Chondrocyte (in vitro differentiated cells): ENCODE measurements around the gene CBX5. TPM values are rescaled to one million over a fixed set of nuclear protein-coding genes. Genes with fewer than 3 reads are reported as not detected.

Source experiments
- DNase-seq: peaks from one replicate; pipeline ENCODE4 v3.0.0; 2021; ENCODE audit warnings: mixed read lengths, low spot score
- H3K27ac Mint-ChIP-seq: one replicate; pipeline ENCODE4 v1.8.0; 2021; ENCODE audit warnings: mild to moderate bottlenecking, moderate library complexity, mixed read lengths; ENCODE audit not compliant: unreplicated experiment
- H3K27me3 Mint-ChIP-seq: 2 replicates; pipeline ENCODE4 v1.8.0; 2021; ENCODE audit warnings: low read depth, mixed read lengths
- H3K36me3 Mint-ChIP-seq: 2 replicates; pipeline ENCODE4 v1.8.0; 2021; ENCODE audit warnings: low read depth, mixed read lengths
- H3K4me1 Mint-ChIP-seq: 2 replicates; pipeline ENCODE4 v1.8.0; 2021; ENCODE audit warnings: low read depth, mild to moderate bottlenecking, mixed read lengths
- H3K4me3 Mint-ChIP-seq: one replicate; pipeline ENCODE4 v1.8.0; 2021; ENCODE audit warnings: mild to moderate bottlenecking, moderate library complexity, mixed read lengths; ENCODE audit not compliant: unreplicated experiment
- H3K9me3 Mint-ChIP-seq: 2 replicates; pipeline ENCODE4 v1.8.0; 2021; ENCODE audit warnings: low read depth, mixed read lengths
- total RNA-seq: library from RNA; stranded (reverse); gene quantifications from 3 replicates; pipeline ENCODE4 v1.2.1, GENCODE V29; 2021
- TF ChIP-seq, protein P1 (sequence below): fragments of 200-600 bp; sonication (generic); IDR thresholded peaks from 2 replicates; pipeline ENCODE4 v1.5.0; 2021; ENCODE audit warnings: antibody characterized with exemption, mild to moderate bottlenecking, moderate library complexity

Gene CBX5
- total RNA-seq, 1 donor from 2014 or later: 79.4 TPM

DNA sequence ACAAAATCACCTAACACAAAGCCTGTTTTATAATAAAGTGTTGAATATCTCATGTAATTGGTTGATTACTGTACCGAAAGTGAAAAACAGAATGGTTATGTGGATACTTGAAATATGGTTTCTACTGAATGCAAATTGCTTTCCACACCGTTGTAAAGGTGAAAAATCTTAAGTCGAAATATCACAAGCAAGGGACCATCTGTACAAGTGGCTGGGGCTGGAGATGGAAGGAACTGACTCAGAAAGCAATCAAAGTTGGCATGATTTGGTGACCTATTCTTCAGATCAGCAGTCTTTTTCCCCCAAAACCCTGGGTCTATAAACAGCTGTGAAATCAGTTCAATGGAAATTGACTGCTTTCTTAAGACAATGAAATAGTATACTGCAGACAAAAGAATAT is 3.6 kb downstream of the CBX5 start:
- no peak for DNase-seq
- TF ChIP-seq, protein P1, sequence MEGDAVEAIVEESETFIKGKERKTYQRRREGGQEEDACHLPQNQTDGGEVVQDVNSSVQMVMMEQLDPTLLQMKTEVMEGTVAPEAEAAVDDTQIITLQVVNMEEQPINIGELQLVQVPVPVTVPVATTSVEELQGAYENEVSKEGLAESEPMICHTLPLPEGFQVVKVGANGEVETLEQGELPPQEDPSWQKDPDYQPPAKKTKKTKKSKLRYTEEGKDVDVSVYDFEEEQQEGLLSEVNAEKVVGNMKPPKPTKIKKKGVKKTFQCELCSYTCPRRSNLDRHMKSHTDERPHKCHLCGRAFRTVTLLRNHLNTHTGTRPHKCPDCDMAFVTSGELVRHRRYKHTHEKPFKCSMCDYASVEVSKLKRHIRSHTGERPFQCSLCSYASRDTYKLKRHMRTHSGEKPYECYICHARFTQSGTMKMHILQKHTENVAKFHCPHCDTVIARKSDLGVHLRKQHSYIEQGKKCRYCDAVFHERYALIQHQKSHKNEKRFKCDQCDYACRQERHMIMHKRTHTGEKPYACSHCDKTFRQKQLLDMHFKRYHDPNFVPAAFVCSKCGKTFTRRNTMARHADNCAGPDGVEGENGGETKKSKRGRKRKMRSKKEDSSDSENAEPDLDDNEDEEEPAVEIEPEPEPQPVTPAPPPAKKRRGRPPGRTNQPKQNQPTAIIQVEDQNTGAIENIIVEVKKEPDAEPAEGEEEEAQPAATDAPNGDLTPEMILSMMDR: no peak
- H3K27me3 Mint-ChIP-seq: no peaks in the 10 kb centered on the region
- H3K9me3 Mint-ChIP-seq: no peaks in the 10 kb centered on the region
- H3K36me3 Mint-ChIP-seq: peaks cover 4% of the 10 kb centered on the region
- H3K27ac Mint-ChIP-seq: no peak overlapping the region
- peaks cover 26% of the 10 kb centered on the region for H3K4me1 Mint-ChIP-seq
- H3K4me3 Mint-ChIP-seq: no peak overlapping the region

DNA sequence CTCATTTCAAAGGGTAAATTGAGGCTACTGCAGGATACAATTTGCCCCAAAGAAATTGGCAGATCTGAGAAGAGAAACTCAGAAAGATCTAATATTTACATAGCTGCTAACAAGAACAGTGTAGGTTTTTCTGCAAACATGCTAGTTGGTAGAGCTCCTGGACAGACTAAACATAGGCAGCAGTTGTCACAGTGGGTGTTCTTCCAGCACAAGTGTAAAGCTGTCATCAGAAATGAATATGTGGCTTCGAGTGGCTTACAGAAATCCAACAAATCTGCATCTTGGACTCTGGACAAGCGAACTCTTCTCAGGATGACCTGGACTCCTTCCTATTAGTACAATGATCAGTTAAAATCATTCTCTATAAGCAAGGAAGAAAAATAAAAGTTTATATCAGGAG is 5.9 kb downstream of the CBX5 start:
- Mint-ChIP-seq H3K4me3 (no peak overlapping the region), H3K4me1 (peaks cover 24% of the 10 kb centered on the region), H3K27ac (peak overlapping the region; percentile 49), H3K27me3 (no peaks in the 10 kb centered on the region), H3K36me3 (peaks cover 2% of the 10 kb centered on the region), H3K9me3 (no peaks in the 10 kb centered on the region)
- TF ChIP-seq, protein P1: no peak
- DNase-seq: no peak

DNA sequence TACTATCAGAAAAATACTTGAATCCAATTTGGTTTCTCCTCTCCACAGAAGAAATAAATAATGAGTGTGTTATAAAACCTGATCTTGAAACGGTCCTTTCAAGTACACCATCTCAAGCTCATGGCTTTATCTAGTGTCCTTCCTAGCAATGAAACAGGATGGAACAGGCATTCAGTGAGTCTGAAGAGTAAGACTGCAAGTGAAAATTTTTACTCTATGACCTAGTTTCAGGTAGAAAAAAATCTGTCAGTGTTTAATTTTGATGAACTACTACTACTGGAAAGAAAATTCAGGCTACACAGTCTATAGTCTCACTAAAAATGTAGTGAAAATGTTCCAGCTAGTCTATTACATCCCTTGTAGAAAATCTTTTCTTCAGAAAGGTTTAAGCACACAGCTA is 7.7 kb downstream of the CBX5 start:
- no peaks in the 10 kb centered on the region for H3K27me3 Mint-ChIP-seq
- peaks cover 2% of the 10 kb centered on the region for H3K36me3 Mint-ChIP-seq
- H3K9me3 Mint-ChIP-seq: no peaks in the 10 kb centered on the region
- H3K4me3 Mint-ChIP-seq: no peak overlapping the region
- TF ChIP-seq, protein P1: no peak
- H3K27ac Mint-ChIP-seq: no peak overlapping the region
- H3K4me1 Mint-ChIP-seq: peaks cover 24% of the 10 kb centered on the region
- no peak for DNase-seq

DNA sequence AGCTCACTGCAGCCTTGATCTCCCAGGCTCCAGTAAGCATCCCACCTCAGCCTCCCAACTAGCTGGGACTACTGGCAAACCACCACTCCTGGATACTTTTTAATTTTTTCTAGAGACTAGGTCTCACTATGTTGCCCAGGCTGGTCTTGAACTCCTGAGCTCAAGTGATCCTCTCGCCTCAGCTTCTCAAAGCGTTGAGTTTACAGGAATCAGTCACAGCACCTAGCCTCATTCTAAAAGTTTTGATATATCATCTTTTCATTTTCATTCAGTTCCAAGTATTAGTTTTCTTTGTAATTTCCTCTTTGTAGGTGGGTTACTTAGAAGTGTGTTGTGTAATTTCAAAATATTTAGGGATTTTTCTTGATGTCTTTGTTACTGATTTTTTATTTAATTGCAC is 9.6 kb downstream of the CBX5 start:
- TF ChIP-seq, protein P1: no peak
- Mint-ChIP-seq H3K27ac (no peak overlapping the region), H3K9me3 (no peaks in the 10 kb centered on the region), H3K27me3 (no peaks in the 10 kb centered on the region), H3K4me1 (peaks cover 16% of the 10 kb centered on the region), H3K36me3 (peaks cover 2% of the 10 kb centered on the region), H3K4me3 (no peak overlapping the region)
- no peak for DNase-seq

DNA sequence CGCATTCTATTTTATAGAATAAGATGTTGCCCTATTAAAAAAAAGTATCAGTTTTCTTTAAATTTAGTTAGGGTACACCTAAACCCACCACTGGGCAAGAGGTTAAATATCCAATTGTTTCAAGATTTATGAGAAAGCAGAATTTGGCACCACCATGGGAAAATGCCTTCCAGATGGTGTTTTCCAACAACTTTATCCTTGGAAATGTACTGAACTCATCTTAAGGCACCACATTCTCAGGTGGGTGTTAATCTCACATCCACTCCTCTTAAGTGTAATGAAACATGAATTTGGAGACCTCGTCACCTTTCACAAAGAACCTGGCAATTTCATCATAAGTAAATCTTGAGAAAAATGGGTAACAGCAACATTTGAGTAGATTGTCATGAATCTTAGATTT is 13.1 kb downstream of the CBX5 start:
- H3K9me3 Mint-ChIP-seq: no peaks in the 10 kb centered on the region
- no peak for DNase-seq
- no peaks in the 10 kb centered on the region for H3K36me3 Mint-ChIP-seq
- TF ChIP-seq, protein P1: no peak
- H3K27ac Mint-ChIP-seq: no peak overlapping the region
- no peak overlapping the region for H3K4me3 Mint-ChIP-seq
- no peaks in the 10 kb centered on the region for H3K27me3 Mint-ChIP-seq
- H3K4me1 Mint-ChIP-seq: peaks cover 14% of the 10 kb centered on the region
